Urothelium cell line (cell line): ENCODE measurements around the gene COCH.
"Not testable (repeated sequence)": the region's sequence is repeated elsewhere in the genome, so short reads cannot be mapped to it uniquely, and the experiment has no call there.

Experiments used
- DNase-seq: peaks from one replicate; pipeline ENCODE4 v3.0.0; 2011; ENCODE audit warnings: low spot score, mixed read lengths
- FAIRE-seq: peaks from 2 replicates; lab custom pipeline; 2011; peaks lifted over from hg19 to GRCh38; lab: Jason Lieb, UNC

The COCH gene

GRCh38 chr14:30921305-30921704 lies 46.9 kb downstream of the COCH start:
- FAIRE-seq (no peak), DNase-seq (no peak)

GRCh38 chr14:30921788-30922187 lies 47.4 kb downstream of the COCH start:
- FAIRE-seq = no peak
- no peak for DNase-seq

- FAIRE-seq = no peak
- DNase-seq = no peak
Measured at GRCh38 chr14:30925254-30925653, 50.9 kb downstream of the COCH start.

GRCh38 chr14:30928462-30928861 lies 54.1 kb downstream of the COCH start:
- FAIRE-seq (no peak), DNase-seq (no peak)

- DNase-seq, FAIRE-seq: not testable (repeated sequence)
Measured at GRCh38 chr14:30933937-30934336, 59.6 kb downstream of the COCH start.

- DNase-seq (no peak), FAIRE-seq (no peak)
Measured at GRCh38 chr14:30935445-30935844, 61.1 kb downstream of the COCH start.

- DNase-seq = no peak
- no peak for FAIRE-seq
Measured at GRCh38 chr14:30938617-30939016, 64.3 kb downstream of the COCH start.
